HG03460 (cell line): ENCODE data around the gene COASY.

Source experiments
- ATAC-seq: cut with Tn5 transposase; IDR thresholded peaks from one replicate; pipeline ENCODE4 v1.9.1; 2021; ENCODE audit not compliant: unreplicated experiment

Gene COASY

DNA sequence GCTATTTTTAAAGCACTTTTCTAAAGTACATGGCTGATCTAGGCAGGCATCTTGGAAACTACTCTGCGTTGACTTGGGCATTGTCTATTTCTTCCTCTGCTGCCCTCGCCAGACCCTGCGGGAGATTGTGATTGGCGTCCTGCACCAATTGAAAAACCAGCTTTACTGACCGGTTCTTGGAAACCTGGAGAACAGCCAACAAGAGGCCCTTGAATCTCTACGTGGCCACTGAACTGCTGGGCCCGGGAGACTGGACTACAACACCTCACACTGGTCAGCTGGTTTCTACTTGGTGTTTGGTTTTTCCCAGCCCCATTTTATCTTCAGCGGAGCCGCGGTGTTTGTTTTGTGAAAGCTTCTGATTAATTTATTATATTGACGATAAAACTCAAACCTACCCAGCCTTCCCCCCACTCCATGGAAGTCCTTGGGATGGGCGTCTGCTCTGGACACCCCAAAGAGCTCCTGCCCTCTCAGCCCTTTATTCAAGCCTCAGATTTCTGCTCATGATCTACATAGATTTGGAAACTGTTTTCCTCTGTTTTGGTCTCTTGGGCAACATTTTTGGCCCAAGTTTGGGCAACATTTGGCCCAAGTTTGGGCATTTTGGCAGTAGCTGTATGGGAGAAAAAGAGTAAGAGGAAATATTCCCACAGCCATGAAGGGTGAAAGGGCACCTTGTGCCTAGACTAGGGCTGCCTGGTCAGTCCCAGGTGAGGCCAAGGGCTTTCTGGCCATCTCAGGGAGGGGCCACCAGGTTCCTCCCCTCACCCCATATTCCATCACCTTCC lies 9.7 kb downstream of the COASY start:
- ATAC-seq = no peak

DNA sequence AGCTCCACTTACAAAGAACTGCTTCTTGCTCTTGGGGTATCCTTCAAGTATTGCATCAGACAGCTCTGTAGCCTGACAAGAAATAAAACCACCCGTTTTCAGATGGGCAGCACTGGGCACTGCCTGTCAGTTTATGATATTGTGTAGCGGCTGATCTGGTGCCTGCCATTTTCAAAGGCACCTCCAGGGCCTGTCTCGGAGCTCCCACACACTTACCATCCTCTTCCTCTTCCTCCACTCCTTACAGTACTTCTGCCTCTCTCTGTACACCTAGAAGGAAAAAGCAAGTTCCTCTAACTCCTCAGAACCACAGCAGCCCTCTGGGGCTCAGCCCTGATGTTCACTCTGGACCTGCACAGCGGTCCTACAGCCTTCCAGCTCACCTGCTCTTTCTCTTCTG lies 11.1 kb downstream of the COASY start:
- ATAC-seq = no peak

DNA sequence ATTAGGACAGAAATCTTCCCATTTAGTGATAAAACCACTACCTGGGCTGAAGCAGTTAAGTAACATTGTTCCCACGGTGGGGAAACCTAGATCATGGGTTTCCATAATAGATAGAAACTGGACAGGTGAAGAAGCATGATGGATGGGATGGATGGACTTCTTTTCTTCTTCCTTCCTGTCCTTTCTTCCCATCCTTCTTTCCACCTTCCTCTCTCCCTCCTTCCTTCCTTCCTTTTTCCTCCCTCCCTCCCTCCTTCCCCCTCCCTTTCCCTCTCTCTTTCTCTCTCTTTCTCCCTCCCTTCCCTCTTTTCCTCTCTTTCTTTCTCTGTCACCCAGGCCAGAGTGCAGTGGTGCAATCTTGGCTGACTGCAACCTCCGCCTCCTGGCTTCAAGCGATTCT lies 12.5 kb downstream of the COASY start:
- ATAC-seq = no peak

DNA sequence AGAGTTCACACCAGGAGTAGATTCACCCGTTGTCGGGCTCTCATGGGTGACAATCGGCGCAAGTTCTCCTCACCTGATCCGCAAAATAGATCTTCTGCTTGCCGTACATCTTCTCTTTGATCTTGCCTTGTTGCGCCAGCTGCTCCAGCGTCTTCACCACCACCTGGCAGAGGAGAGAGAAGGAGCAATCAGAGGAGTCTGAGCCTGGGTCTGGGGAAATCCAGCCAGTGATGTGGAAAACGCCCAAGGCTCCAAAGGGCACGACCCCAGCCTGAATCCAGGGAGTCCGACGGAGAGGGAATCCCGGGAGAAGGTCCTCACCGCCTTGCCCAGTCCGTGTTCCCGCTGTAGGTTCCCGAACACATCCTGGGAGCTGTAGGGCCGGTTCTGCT lies 15.2 kb downstream of the COASY start:
- ATAC-seq = peak; percentile 8

DNA sequence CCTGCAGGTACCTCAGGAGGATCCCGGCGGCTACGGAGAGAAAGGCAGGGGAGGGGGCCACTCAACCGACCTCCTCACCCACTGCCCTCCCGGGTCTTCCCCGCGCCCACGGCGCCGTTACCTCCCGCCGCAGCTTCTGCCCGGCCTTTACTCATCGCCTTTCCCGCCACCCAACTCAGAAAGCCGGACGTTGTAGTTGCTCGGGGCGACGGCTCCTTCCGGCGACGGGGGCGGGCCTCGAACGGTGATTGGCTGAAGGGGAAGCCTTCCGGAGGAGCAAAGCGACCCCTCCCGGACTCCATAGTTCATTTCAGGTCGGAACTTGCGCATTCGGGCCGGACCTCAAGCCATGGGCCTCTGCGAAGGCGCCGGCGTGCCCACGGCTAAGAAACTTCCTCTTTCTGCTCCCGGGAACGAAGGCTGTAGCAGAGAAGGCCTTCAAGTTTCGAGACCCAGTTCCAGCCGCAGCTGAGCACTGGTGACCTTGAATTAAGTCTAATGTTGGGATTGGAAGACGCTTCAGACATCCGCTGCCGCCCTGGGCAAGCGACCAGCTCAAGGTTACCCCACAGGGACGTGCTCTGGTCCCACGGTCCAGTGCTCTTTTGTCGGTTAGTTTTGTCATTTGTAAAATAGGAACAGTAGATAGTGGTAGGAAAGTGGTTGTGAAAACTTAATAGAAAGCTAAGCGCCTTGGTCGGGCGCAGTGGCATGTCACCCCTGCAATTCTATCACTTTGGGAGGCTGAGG lies 15.8 kb downstream of the COASY start, which contains the start of gene PSMC3IP:
Gene PSMC3IP (minus strand): TSS at position 198 of the 750 bp plus-strand sequence. CDS start 43 bp downstream, at position 155.
- peak; percentile 70 for ATAC-seq

DNA sequence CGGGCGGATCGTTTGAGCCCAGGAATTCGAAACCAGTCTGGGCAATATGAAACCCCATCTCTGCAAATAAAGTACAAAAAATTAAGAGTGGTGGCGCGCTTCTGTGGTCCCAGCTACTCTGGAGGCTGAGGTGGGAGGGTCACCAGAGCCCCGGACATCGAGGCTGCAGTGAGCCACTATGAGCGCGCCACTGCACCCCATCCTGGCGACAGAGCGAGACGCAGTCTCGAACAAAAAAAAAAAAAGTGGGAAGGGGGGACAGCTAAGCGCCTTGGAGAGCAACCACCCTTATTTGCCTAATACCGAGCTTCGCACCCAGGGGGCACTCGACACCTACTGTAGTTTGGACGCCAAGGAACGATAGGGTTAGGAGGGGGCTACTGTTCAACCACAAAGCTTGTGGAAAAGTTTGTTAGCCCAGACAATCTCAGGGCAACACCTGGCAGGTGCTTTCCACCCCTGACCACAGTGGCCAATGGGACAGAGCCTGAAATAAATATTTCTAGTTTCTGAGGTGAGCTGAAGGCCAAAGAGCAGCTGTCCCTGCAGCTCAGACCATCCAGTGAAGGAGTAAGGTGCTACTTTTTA lies 16.4 kb downstream of the COASY start:
- peak; percentile 40 for ATAC-seq

DNA sequence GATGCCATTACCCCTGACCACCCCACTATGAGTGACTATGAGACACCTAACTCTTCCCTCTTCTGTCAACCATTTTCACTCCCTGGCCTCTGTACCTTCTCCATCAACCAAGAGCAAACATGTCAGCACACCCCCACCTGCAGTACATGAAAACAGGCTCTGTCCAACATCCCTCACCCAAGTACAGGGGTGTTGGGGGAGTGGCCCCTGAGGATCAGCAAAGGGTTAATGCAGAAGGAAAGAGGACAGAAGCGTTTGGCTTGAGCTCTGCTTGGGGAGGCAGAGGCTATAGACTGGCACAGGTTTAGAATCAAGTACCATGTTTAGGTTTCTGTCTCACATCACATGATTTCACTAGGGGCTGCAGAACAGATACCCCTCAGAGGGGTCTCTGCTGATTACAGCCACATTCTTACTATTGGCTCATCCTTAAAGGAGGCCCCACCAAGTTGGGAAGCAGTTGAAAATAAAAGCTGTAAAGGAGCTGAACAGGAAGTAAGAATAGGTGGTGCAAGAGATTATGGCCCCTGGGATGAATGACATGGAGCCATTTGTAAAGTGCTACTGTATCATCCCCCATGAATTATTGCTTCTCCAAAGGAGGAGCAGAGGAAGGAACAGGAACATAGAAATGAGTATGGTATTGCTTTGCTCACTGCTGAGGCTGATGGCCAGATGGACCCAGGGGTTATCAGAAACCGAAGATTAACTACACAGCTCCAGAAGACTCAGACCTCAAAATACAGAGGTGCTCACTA lies 18.0 kb downstream of the COASY start:
- no peak for ATAC-seq

DNA sequence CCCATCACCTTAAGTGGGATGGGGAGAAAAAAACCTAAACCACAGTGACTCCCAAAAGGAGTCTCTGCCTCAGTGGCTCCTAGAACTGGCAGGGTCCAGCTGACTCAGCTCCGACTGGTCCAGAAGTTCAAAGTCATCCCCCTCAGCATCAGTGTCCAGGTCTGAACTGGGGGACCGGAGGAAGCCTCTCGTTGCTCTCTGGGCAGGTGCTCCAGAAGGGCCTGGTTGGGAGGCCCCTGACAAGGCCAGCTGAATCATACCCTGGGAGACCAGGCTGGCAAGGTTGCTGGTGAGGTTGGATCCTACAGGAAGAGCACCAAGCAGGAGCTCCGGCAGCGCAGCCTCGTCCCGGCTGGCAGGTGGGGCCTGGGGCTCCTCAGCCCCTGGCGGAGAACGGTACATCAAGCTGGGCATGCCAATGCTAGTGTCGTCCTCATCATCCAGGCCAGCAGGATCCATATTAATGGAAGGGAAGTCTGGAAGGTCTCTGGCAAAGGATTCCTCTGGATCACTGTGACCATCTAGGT lies 19.9 kb downstream of the COASY start:
- ATAC-seq = no peak

DNA sequence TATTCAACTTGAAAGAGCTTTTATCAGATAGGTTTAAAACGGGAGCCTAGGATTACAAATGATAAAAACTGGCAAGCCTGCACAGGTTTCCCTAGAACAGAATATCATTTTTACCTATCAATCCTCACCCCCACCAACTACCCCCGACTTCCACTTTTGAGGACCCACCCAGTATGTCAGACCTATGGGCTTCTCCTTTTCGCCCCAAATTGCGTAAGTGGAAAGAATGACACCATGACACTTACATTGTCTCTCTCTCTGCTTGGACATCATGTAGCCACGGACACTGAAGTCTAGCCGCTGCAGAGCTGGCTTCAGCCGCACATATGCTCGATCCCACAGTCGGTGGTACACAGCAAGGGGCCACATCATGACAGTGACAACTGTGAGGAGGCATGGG lies 22.9 kb downstream of the COASY start:
- no peak for ATAC-seq

DNA sequence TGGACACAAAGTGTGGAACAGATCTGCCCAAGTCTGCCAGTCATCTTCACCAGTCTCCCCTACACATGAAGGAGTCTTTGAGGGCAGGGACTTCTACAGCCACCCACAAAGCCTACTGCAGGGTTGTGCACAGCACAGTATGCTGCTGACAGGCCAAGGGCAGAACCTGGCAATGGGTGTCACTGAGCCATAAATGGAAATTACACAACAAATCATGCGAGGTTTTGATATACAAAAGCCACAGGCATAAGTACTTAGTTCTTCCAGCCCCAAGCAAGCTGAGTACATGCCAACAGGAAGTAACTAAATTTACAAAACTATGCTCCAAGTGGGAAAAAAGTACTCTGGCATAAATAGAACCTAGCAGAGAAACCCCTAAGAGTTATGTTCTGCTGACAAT lies 23.4 kb downstream of the COASY start:
- ATAC-seq = no peak

DNA sequence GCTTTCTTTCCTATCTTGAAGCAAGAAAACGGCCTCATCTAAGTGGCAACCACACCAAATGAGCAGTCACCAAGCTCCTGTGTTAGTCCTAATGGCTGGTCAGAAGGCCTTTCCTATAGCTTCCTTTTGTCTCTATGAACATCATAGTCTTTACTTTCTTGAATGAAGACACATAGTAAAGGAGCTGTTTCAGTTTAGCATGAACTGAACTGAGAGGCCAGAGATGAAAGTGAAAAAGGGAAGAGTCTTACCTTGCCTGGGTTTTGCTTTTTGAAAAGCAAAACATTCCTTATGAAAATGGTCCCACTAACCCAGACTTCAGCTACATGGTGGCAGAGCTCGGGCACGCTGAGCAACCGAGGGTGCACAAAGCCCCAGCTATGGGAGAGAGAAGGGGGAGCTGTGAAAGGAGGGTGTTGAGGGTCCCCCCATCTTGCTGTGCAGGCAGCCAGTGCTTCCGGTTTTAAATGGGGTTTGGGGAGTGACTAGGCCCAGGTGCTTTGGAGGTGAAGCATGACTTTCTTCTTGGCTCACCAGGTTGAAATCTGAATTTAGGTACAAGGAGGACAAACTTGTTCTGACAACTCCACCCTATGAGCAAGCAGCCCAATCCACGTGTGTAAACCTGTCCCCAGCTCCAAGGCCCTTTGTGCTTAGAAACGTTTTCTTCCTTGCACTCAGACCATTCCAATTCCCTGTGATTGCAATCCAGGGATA lies 24.7 kb downstream of the COASY start:
- no peak for ATAC-seq

DNA sequence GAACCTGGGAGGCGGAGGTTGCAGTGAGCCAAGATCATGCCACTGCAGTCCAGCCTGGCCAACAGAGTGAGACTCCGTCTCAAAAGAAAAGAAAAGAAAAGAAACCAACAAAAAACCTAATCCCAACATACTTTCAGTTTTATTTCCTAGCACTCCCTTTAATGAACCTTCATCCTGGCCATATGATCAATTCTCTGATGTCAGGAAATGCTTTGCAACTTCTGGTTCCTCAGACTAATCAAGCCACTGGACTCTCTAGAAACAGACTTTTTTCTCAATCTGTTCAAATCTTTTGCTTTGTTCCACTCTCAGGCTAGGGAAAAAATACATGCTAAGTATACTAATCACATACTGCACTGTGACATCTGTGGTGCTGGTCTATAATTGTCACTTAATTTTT lies 28.9 kb downstream of the COASY start:
- no peak for ATAC-seq

DNA sequence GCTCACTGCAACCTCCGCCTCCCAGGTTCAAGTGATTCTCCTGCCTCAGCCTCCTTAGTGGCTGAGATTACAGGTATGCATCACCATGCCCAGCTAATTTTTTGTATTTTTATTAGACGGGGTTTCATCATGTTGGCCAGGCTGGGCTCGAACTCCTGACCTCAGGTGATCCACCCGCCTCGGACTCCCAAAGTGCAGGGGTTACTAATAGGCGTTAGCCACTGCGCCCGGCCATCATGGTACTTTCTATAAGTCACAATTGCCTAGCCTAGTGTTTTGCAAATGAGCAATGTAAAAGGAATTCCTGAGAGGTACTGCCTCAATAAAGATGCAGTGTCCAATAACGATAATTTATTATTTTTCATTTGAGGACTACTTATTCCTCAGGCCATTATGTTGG lies 29.5 kb downstream of the COASY start:
- ATAC-seq = no peak

DNA sequence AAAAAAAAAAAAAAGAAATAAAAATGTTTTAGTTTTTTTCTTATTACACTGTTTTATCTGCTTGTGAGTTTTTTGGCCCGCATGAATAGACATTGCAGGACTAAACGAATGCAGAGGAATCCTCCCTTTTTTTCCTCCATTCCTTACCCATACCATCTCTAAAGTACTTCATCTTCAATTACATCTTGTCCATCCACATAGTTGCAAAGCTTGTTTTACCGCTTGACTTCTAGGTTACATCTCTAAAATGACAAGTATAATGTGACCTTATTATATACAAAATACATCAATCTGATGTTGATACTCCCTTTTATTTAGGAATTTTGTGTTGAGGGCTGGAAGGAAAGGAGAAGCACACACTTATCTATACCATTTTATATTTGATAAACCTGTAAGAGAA lies 34.4 kb downstream of the COASY start:
- ATAC-seq = no peak

DNA sequence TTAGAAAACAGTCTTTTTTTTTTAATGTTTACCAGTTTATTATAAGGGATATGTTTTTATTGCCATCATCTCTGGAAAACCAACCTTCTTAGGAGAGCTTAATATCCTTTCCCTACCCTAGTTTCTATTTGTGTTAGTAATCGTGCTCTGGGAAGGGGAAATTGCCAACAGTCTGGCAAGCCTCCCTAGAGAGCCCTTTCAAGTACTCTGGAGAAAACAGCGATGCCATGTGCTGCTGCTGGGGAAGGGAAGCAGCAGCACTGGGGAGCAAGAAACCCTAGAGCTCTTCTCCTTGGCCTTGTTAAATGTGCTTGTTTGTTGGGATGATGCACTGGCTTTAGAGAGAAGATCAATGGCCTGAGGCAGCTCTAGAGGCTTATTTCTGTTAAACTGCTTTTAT lies 37.0 kb downstream of the COASY start:
- no peak for ATAC-seq

DNA sequence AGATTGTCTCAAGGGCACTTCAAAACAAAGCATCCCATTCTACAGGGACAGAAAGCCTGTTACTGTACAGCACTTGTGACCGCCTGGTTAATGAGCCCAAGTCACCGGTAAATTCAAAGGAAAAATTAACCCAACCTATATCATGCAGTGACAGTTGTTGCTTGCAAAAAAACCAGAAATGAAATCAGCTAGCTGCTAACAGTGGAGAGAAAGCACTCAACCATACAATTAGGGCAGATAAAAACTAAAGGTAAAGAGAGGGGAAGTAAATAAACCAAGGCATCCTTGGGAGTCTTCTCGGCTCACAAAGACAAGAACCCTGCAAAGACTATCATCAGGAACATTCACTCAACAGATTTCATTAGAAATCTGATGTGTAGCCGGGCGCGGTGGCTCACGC lies 41.4 kb downstream of the COASY start:
- ATAC-seq = no peak

DNA sequence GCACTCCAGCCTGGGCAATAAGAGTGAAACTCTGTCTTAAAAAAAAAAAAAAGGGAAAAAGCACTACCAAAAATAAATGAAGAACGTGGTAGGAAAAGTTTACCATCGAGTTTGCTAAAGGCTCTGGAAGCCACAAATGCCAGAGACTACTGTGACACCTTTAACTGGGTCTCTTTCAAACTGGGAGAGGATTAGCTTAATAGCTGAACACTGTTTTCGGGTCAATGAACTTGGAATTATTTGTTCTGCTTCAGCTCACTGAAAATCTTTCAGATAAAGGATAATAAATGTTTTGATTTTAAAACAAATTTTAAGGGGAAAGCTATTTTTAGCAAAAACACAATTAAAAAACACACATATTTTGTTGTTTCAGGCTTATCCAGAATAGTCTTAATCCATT lies 45.8 kb downstream of the COASY start:
- no peak for ATAC-seq

DNA sequence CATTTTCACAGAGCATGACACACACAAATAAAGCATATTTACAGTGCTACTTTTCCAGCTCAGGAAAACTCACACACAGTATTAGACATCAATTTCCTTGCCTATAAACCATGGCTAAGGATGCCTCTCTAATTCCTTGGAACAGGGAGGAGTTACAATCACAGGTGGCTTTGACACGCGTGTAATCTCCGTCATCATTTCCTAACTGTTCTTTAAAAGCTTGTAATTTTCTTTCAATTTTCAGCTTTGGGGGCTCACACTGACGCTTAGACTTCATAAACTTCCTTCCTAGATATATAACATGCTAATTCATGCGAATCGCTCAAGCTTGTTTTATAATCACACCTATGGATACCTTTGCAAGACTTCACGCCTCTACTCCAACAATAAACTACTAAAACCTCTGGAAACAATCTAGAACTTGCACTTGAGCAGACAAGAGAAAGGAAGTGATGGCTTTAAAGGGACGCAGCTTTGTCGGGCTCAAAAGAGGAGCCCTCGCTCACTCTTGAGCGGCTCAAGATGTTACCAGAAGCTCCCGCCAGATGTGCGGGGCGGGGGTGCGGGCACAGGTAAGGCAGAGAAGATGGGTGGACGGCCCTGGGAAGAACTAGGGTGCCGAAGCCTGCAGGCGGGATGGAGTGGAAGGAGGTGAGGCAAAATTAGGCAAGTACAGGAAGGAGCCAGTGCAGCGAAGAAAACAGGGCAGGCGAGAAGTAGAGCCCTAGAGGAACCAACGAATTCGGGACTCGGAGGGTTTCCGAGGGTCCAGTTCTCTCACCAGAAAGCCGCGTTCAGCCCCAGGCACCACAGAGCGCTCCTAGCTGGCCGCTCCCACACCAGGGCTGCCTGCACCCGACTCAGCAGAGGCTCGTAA lies 46.6 kb downstream of the COASY start:
- ATAC-seq = peak; percentile 39

DNA sequence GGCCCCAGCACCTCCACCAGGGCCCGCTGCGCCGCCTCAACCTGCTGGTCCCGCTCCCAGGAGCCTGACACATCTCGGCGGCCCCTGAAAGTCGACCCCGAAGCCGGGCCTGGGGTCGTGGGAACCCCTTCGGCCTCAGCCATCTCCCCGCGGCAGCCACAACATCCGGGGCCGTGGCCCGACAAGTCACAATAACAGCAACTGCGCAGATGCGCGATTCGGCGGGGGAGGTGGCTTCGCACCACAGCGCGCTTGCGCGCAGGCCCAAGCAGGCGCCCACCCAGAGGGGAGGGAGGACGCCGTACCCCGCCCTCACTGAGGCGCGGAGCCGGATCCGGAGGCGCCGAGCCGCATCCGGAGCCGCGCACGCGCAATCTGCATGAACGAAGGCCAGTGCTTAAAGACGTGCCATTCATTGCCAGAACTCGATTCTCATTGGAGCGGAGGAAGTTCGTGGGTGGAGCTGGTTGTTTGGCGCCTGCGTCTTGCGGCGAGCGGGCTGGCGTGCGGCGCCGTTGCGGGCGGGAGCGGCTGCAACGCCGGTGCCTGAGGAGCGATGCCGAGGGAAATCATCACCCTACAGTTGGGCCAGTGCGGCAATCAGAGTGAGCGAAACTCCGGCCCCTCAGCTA lies 47.4 kb downstream of the COASY start, which contains the start of the genes RETREG3 and TUBG1:
Gene RETREG3 (minus strand): TSS at position 193 of the 632 bp plus-strand sequence. CDS start 50 bp downstream, at position 143.
Gene TUBG1 (plus strand): TSS at position 502 of the 632 bp plus-strand sequence. CDS start 55 bp downstream, at position 557.
- peak; percentile 79 for ATAC-seq
